ENCODE results near the gene LRP1B. TPM values are rescaled to one million over a fixed set of nuclear protein-coding genes. Genes with fewer than 3 reads are reported as not detected.

Gene LRP1B
- total RNA-seq, 1 experiment from 2014 or later, result 0.52 TPM

DNA sequence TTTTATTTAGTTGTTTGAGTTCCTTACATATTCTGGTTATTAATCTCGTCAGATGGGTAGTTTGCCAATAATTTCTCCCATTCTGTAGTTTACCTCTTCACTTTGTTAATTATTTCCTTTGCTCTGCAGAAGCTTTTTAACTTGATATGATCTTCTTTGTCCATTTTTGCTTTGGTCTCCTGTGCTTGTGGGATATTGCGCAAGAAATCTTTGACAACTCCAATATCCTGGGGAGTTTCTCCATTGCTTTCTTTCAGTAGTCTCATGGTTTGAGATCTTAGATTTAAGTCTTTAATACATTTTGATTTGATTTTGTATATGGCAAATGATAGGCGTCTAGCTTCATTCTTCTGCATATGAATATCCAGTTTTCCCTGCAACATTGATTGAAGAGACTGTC is 389.2 kb downstream of the LRP1B start (continued):
- TF ChIP-seq, protein P1, sequence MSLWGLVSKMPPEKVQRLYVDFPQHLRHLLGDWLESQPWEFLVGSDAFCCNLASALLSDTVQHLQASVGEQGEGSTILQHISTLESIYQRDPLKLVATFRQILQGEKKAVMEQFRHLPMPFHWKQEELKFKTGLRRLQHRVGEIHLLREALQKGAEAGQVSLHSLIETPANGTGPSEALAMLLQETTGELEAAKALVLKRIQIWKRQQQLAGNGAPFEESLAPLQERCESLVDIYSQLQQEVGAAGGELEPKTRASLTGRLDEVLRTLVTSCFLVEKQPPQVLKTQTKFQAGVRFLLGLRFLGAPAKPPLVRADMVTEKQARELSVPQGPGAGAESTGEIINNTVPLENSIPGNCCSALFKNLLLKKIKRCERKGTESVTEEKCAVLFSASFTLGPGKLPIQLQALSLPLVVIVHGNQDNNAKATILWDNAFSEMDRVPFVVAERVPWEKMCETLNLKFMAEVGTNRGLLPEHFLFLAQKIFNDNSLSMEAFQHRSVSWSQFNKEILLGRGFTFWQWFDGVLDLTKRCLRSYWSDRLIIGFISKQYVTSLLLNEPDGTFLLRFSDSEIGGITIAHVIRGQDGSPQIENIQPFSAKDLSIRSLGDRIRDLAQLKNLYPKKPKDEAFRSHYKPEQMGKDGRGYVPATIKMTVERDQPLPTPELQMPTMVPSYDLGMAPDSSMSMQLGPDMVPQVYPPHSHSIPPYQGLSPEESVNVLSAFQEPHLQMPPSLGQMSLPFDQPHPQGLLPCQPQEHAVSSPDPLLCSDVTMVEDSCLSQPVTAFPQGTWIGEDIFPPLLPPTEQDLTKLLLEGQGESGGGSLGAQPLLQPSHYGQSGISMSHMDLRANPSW (CRISPR knock-in tag; conservative IDR thresholded peaks at IDR 0.05; ENCODE audit: low read depth), result no peak
- TF ChIP-seq, protein P2, sequence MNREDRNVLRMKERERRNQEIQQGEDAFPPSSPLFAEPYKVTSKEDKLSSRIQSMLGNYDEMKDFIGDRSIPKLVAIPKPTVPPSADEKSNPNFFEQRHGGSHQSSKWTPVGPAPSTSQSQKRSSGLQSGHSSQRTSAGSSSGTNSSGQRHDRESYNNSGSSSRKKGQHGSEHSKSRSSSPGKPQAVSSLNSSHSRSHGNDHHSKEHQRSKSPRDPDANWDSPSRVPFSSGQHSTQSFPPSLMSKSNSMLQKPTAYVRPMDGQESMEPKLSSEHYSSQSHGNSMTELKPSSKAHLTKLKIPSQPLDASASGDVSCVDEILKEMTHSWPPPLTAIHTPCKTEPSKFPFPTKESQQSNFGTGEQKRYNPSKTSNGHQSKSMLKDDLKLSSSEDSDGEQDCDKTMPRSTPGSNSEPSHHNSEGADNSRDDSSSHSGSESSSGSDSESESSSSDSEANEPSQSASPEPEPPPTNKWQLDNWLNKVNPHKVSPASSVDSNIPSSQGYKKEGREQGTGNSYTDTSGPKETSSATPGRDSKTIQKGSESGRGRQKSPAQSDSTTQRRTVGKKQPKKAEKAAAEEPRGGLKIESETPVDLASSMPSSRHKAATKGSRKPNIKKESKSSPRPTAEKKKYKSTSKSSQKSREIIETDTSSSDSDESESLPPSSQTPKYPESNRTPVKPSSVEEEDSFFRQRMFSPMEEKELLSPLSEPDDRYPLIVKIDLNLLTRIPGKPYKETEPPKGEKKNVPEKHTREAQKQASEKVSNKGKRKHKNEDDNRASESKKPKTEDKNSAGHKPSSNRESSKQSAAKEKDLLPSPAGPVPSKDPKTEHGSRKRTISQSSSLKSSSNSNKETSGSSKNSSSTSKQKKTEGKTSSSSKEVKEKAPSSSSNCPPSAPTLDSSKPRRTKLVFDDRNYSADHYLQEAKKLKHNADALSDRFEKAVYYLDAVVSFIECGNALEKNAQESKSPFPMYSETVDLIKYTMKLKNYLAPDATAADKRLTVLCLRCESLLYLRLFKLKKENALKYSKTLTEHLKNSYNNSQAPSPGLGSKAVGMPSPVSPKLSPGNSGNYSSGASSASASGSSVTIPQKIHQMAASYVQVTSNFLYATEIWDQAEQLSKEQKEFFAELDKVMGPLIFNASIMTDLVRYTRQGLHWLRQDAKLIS (CRISPR knock-in tag; IDR thresholded peaks at IDR 0.05; ENCODE audit: borderline replicate concordance), result no peak

DNA sequence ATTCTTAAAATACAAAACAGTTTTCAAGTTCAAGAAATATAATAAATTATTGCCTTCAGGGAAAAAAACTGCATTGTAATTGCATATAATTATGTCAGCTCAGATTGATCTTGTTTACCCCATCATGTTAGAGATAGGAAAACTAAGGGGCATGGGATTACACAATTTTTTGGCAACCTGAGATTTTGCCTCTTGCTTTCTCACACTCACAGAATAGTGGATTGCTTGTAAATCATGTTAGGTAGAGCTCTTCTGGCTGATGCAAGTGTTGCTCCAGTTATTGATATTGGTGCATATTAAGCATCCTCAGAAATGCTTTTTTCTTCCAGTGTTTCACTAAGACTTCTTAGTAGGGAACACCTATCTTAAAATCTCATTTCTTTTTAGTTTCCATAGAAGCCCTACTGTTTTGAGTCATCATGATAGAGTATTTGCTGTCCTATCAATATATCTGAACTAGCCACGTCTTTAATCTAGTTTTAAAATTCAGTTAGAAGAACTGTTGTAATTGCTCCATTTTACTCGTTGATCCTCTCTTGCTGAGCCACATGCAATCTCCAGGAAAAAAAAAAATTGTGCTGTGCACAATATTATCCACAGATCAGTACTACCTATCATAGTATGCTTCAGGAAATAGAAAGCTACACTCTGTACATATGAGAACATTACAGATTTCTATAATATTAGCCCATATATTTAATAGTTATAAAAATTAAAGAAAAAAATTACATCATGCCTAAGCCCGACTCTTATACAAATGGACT is 393.1 kb downstream of the LRP1B start:
- no peak overlapping the region for H3K4me3 Mint-ChIP-seq
- TF ChIP-seq TP53 (CRISPR knock-in tag; IDR thresholded peaks at IDR 0.05), result no peak
- no peak for TF ChIP-seq ZNF232 (CRISPR knock-in tag; IDR thresholded peaks at IDR 0.05)
- no peak for TF ChIP-seq CDX4 (CRISPR knock-in tag; IDR thresholded peaks at IDR 0.05; ENCODE audit: borderline replicate concordance)
- no peak for TF ChIP-seq ZNF263 (CRISPR knock-in tag; IDR thresholded peaks at IDR 0.05; ENCODE audit: low read depth)
- TF ChIP-seq, protein P3, sequence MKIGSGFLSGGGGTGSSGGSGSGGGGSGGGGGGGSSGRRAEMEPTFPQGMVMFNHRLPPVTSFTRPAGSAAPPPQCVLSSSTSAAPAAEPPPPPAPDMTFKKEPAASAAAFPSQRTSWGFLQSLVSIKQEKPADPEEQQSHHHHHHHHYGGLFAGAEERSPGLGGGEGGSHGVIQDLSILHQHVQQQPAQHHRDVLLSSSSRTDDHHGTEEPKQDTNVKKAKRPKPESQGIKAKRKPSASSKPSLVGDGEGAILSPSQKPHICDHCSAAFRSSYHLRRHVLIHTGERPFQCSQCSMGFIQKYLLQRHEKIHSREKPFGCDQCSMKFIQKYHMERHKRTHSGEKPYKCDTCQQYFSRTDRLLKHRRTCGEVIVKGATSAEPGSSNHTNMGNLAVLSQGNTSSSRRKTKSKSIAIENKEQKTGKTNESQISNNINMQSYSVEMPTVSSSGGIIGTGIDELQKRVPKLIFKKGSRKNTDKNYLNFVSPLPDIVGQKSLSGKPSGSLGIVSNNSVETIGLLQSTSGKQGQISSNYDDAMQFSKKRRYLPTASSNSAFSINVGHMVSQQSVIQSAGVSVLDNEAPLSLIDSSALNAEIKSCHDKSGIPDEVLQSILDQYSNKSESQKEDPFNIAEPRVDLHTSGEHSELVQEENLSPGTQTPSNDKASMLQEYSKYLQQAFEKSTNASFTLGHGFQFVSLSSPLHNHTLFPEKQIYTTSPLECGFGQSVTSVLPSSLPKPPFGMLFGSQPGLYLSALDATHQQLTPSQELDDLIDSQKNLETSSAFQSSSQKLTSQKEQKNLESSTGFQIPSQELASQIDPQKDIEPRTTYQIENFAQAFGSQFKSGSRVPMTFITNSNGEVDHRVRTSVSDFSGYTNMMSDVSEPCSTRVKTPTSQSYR (CRISPR knock-in tag; IDR thresholded peaks at IDR 0.05), result no peak
- no peak for TF ChIP-seq ZNF121 (CRISPR knock-in tag; IDR thresholded peaks at IDR 0.05)
- no peak for TF ChIP-seq CREB1 (CRISPR knock-in tag; IDR thresholded peaks at IDR 0.05)
- TF ChIP-seq GTF2I (CRISPR knock-in tag; conservative IDR thresholded peaks at IDR 0.05), result no peak
- TF ChIP-seq EMX1 (CRISPR knock-in tag; IDR thresholded peaks at IDR 0.05), result no peak
- no peak for TF ChIP-seq USF2 (CRISPR knock-in tag; IDR thresholded peaks at IDR 0.05)
- TF ChIP-seq, protein P4, sequence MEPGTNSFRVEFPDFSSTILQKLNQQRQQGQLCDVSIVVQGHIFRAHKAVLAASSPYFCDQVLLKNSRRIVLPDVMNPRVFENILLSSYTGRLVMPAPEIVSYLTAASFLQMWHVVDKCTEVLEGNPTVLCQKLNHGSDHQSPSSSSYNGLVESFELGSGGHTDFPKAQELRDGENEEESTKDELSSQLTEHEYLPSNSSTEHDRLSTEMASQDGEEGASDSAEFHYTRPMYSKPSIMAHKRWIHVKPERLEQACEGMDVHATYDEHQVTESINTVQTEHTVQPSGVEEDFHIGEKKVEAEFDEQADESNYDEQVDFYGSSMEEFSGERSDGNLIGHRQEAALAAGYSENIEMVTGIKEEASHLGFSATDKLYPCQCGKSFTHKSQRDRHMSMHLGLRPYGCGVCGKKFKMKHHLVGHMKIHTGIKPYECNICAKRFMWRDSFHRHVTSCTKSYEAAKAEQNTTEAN (CRISPR knock-in tag; IDR thresholded peaks at IDR 0.05), result no peak
- no peak for TF ChIP-seq SOX15 (CRISPR knock-in tag; IDR thresholded peaks at IDR 0.05)
- TF ChIP-seq, protein P5, sequence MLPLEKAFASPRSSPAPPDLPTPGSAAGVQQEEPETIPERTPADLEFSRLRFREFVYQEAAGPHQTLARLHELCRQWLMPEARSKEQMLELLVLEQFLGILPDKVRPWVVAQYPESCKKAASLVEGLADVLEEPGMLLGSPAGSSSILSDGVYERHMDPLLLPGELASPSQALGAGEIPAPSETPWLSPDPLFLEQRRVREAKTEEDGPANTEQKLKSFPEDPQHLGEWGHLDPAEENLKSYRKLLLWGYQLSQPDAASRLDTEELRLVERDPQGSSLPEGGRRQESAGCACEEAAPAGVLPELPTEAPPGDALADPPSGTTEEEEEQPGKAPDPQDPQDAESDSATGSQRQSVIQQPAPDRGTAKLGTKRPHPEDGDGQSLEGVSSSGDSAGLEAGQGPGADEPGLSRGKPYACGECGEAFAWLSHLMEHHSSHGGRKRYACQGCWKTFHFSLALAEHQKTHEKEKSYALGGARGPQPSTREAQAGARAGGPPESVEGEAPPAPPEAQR (CRISPR knock-in tag; IDR thresholded peaks at IDR 0.05), result no peak
- TF ChIP-seq SP1 (CRISPR knock-in tag; conservative IDR thresholded peaks at IDR 0.05), result no peak
- TF ChIP-seq ARID4B (CRISPR knock-in tag; IDR thresholded peaks at IDR 0.05; ENCODE audit: borderline replicate concordance), result no peak

More for the DNA sequence above, 393.1 kb downstream of the LRP1B start:
- Mint-ChIP-seq H3K9me3 (no peaks in the 10 kb centered on the region), H3K27me3 (ENCODE audit: low read depth) (no peaks in the 10 kb centered on the region), H3K36me3 (no peaks in the 10 kb centered on the region), H3K4me1 (peaks cover 41% of the 10 kb centered on the region), H3K27ac (no peak overlapping the region)
- ChIA-PET POLR2A (no interaction called here), CTCF (no interaction called here)
- ATAC-seq (no peak), DNase-seq (ENCODE audit: low spot score) (no peak)

Measured in WTC11 (cell line).